Fibroblast of villous mesenchyme (primary cell): ENCODE measurements around the gene SLC9B1. TPM values are rescaled to one million over a fixed set of nuclear protein-coding genes. Genes with fewer than 3 reads are reported as not detected.
"Not testable (repeated sequence)": the region's sequence is repeated elsewhere in the genome, so short reads cannot be mapped to it uniquely, and the experiment has no call there.

Experiments
- DNase-seq: peaks from one replicate; pipeline ENCODE4 v3.0.0-alpha.2; 2010; ENCODE audit warnings: low read depth
- H3K4me3 ChIP-seq: 2 replicates; pipeline ENCODE4 v1.5.1; 2011; ENCODE audit warnings: low read depth, mild to moderate bottlenecking, low read length
- total RNA-seq: library from RNA; depleted of rRNA; stranded (reverse); fragments of >200 nt; gene quantifications from 2 replicates; pipeline ENCODE4 v1.2.3, GENCODE V29; 2012
- TF ChIP-seq, protein P1 (sequence below): IDR thresholded peaks from 2 replicates; pipeline ENCODE4 v1.5.1; 2012; ENCODE audit warnings: low read depth, mild to moderate bottlenecking, low read length; ENCODE audit not compliant: insufficient read depth

Gene SLC9B1
- total RNA-seq, 1 donor = 0.43 TPM

DNA sequence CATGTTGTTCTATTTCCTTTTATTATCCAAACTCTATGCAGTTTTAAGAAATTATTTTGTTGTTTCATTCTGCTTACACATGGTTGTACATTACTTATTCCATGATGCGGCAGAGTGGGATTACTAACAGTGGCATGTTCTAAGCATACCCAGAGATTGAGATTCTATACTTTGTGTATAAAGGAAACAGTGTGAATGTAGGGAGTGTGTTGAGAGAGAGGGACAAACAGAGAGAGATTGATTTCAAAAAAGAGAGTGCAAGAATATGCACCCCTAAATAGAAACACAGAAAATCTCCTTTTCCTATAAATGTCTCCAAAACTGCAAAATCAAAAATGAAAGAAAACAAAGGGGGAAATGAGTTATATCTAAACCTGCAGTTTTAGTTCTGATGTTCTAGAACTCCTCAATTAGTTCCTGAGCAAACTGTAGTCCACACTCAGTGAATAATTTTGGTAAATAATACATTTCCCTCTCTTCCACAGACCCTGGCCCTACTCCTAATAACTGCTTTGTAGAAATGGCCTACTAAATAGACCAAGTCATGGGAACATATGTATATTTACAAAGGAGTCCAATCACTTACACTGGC, 31.0 kb downstream of the SLC9B1 start:
- DNase-seq = no peak
- H3K4me3 ChIP-seq = no peak overlapping the region
- TF ChIP-seq, protein P1, sequence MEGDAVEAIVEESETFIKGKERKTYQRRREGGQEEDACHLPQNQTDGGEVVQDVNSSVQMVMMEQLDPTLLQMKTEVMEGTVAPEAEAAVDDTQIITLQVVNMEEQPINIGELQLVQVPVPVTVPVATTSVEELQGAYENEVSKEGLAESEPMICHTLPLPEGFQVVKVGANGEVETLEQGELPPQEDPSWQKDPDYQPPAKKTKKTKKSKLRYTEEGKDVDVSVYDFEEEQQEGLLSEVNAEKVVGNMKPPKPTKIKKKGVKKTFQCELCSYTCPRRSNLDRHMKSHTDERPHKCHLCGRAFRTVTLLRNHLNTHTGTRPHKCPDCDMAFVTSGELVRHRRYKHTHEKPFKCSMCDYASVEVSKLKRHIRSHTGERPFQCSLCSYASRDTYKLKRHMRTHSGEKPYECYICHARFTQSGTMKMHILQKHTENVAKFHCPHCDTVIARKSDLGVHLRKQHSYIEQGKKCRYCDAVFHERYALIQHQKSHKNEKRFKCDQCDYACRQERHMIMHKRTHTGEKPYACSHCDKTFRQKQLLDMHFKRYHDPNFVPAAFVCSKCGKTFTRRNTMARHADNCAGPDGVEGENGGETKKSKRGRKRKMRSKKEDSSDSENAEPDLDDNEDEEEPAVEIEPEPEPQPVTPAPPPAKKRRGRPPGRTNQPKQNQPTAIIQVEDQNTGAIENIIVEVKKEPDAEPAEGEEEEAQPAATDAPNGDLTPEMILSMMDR = no peak

DNA sequence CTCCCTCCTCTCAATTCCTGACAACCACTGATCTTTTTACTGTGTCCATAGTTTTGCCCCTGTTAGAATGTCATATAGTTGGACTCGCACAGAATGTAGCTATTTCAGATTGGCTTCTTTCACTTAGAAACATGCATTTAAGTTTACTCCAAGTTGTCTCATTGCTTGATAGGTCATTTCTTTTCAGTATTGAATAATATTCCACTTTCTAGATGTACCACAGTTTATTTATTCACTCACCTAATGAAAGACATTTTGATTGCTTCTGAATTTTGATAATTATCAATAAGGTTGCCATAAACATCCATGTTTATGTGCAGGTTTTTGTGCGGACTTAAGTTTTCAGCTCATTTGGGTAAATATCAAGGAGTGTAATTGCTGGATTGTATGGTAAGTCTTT, 38.5 kb downstream of the SLC9B1 start:
- DNase-seq = no peak
- TF ChIP-seq, protein P1 = no peak

DNA sequence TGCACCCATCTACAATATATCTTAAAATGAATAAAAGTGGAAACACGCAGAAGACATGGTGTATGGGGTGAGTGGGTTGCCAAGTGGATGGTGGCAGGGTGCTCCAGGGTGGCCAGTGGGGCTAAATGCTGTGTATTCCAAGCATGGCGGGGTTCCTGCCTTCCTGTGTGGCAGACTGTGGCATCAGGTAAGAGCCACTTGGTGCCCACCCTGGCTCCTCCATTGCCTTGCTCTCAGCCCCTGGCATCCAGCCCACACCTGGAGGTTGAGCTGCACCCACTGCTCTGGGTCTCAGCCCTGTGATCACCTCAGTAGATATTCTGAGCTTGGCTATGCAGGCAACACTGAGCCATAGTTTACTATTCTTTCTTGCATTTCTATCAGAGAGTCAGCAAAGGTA, 57.7 kb downstream of the SLC9B1 start:
- DNase-seq, H3K4me3 ChIP-seq: not testable (repeated sequence)

More for the DNA sequence above, 38.5 kb downstream of the SLC9B1 start:
- no peak overlapping the region for H3K4me3 ChIP-seq

DNA sequence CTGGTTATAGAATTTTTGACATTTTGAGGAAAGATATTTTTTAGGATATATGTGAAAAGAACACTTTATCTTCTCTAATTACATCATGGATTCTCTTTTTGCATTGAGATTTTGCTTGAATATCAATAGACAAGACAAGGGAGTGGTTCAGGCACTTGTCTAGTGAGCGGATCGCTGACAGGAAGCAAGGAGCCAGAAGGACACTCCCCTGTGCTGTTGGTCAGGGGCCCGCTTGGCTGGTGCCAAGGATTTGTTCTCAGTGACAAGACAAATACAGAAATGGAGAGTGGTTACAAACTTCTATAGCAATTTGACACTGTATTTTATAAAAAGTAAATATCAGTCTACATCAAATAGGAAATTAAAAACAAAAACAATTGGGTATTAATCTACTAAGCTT, 60.0 kb downstream of the SLC9B1 start:
- DNase-seq = no peak
- no peak overlapping the region for H3K4me3 ChIP-seq
- TF ChIP-seq, protein P1 = no peak

DNA sequence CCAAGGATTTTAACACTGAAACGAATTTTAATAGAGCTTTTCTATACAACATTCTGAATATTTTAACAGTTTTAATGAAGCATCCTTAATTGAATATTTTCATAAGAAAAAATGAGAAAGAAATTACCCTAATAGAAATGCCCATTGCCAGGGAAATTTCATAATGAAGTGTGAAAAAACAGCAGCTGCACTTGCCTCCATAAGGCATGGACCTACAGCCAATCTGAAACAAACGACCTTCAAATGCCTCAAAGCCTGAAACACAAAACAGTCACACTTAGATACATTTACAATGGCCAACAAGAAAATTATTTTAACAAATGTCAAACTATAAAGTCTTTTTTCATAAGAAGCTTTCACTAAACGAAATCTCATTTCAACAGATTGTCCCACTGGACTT, 74.4 kb downstream of the SLC9B1 start:
- H3K4me3 ChIP-seq = no peak overlapping the region
- DNase-seq = no peak
- TF ChIP-seq, protein P1 = no peak

DNA sequence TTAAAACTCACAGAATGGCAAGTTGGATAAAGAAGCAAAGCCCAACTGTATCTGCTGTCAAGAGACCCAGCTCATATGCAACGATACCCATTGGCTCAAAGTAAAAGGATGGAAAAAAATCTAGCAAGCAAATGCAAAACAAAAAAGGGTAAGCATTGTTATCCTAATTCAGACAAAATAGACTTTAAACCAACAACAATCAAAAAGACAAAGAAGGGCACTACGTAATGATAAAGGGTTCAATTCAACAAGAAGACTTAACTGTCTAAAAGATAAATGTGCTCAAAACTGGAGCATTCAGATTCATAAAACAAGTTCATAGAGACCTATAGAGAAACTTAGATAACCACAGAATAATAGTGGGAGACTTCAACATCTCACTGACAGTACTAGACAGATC, 81.4 kb downstream of the SLC9B1 start:
- DNase-seq, H3K4me3 ChIP-seq: not testable (repeated sequence)

DNA sequence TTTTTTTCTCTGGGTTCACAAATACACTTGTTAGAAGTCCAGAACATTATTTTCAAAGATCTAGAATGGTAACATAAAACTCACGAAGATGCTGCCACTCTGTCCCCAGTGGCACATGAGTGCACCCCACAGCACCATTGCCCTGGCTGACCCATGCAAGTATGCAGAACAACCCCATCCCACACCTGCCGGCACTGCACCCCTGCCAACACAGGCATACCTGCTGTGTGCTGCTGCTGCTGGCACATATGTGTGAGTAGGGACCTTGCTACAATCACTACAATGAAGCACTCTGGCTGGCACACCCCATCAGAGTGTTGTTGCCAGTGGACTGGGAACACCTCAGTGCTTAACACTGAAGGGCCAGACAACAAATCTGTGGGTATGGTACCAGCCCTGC, 83.8 kb downstream of the SLC9B1 start:
- DNase-seq = no peak
- TF ChIP-seq, protein P1 = no peak
- no peak overlapping the region for H3K4me3 ChIP-seq

DNA sequence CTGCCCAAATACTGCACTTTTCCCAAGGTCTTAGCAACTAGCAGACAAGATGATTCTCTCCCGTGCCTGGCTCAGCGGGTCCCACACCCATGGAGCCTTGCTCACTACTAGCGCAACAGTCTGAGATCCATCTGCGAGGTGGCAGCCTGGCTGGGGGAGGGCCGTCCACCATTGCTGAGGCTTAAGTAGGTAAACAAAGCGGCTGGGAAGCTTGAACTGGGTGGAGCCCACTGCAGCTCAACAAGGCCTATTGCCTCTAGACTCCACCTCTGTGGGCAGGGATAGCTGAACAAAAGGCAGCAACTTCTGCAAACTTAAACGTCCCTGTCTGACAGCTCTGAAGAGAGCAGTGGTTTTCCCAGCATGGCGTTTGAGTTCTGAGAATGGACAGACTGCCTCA, 99.8 kb downstream of the SLC9B1 start:
- H3K4me3 ChIP-seq, DNase-seq: not testable (repeated sequence)
